ENCODE results near the gene SMARCB1. TPM values are rescaled to one million over a fixed set of nuclear protein-coding genes. Genes with fewer than 3 reads are reported as not detected.

The SMARCB1 gene
- total and polyA plus RNA-seq, 2 experiments from 2014 or later: 114 to 132 TPM

DNA sequence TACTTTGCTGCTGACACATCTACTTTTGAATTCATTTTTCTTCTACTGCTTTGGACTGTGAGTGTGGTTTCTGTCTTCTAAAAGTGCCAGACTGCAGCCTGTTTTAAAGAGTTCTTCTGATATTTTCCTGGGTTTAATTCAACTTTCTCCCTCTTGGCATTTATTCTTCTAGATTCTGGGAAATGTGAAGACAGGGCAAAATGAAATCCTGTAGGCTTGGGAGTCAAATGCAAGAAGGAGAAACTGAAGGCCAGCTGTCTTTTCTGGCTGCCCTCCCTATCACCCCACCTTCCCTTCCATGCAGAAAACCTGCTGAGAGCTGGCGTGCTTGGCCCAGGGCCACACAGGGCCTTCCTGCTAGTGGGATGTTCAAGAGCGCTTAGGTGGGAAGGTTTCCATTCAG lies 43.5 kb upstream of the SMARCB1 start (continued):
- TF ChIP-seq, protein P1, sequence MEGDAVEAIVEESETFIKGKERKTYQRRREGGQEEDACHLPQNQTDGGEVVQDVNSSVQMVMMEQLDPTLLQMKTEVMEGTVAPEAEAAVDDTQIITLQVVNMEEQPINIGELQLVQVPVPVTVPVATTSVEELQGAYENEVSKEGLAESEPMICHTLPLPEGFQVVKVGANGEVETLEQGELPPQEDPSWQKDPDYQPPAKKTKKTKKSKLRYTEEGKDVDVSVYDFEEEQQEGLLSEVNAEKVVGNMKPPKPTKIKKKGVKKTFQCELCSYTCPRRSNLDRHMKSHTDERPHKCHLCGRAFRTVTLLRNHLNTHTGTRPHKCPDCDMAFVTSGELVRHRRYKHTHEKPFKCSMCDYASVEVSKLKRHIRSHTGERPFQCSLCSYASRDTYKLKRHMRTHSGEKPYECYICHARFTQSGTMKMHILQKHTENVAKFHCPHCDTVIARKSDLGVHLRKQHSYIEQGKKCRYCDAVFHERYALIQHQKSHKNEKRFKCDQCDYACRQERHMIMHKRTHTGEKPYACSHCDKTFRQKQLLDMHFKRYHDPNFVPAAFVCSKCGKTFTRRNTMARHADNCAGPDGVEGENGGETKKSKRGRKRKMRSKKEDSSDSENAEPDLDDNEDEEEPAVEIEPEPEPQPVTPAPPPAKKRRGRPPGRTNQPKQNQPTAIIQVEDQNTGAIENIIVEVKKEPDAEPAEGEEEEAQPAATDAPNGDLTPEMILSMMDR (conservative IDR thresholded peaks at IDR 0.05; ENCODE audit: low read depth in 2 of 2): no peak
- TF ChIP-seq POLR2AphosphoS5 (IDR thresholded peaks at IDR 0.05; ENCODE audit: low read depth): no peak
- TF ChIP-seq NANOG (IDR thresholded peaks at IDR 0.05; ENCODE audit: borderline replicate concordance): no peak
- TF ChIP-seq, protein P2, sequence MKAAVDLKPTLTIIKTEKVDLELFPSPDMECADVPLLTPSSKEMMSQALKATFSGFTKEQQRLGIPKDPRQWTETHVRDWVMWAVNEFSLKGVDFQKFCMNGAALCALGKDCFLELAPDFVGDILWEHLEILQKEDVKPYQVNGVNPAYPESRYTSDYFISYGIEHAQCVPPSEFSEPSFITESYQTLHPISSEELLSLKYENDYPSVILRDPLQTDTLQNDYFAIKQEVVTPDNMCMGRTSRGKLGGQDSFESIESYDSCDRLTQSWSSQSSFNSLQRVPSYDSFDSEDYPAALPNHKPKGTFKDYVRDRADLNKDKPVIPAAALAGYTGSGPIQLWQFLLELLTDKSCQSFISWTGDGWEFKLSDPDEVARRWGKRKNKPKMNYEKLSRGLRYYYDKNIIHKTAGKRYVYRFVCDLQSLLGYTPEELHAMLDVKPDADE (IDR thresholded peaks at IDR 0.05): no peak
- TF ChIP-seq JUNB (IDR thresholded peaks at IDR 0.05; ENCODE audit: unreplicated experiment): no peak
- TF ChIP-seq STAT1 (IDR thresholded peaks at IDR 0.05; ENCODE audit: unreplicated experiment): no peak
- TF ChIP-seq CREB1 (CRISPR knock-in tag; IDR thresholded peaks at IDR 0.05; ENCODE audit: low read depth): no peak

DNA sequence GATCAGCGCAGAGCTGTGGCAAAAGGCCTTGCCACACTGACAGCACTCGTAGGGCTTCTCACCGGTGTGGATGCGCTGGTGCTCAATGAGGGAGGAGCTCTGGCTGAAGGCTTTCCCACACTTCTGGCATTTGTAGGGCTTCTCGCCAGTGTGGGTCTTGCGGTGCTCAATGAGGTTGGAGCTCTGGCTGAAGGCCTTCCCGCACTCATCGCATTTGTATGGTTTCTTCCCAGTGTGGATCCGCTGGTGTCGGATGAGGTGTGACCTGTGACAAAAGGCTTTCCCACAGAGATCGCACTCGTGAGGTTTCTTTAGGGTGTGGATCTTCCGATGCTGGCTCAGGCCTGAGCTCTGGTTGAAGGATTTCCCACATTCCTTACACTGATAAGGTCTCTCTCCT lies 42.8 kb upstream of the SMARCB1 start:
- H4K20me1 ChIP-seq (replicated peaks; ENCODE audit: insufficient read depth): no peaks in the 10 kb centered on the region
- no peak overlapping the region for H3K4me3 ChIP-seq
- no peaks in the 10 kb centered on the region for H3K27me3 ChIP-seq (ENCODE audit: insufficient read depth)
- Mint-ChIP-seq H3K4me1 (peaks cover 2% of the 10 kb centered on the region; the same call in 1 of the 3 replicates), H3K36me3 (ENCODE audit: low read depth) (peaks cover 20% of the 10 kb centered on the region), H3K27ac (no peak overlapping the region), H3K9me3 (no peaks in the 10 kb centered on the region; the same call in 2 of the 3 replicates), H3K27me3 (ENCODE audit: insufficient read depth, low read depth, poor library complexity) (peaks cover 8% of the 10 kb centered on the region), H3K4me3 (no peak overlapping the region)
- H3K27ac ChIP-seq (ENCODE audit: low read depth): no peak overlapping the region
- H3F3A ChIP-seq (replicated peaks; ENCODE audit: low read depth): no peaks in the 10 kb centered on the region
- no peaks in the 10 kb centered on the region for H3K9me2 ChIP-seq (ENCODE audit: insufficient read depth)
- ATAC-seq (no peak), DNase-seq (ENCODE audit: low spot score) (no peak)
- no peaks in the 10 kb centered on the region; the same call in 1 of the 2 replicates for H3K79me2 ChIP-seq (replicated peaks; ENCODE audit: insufficient read depth)
- H3K4me2 ChIP-seq: no peak overlapping the region
- no peaks in the 10 kb centered on the region for H3K36me3 ChIP-seq (ENCODE audit: insufficient read depth)
- no peaks in the 10 kb centered on the region for H3K4me1 ChIP-seq (ENCODE audit: insufficient read depth)
- no peak overlapping the region for H2AFZ ChIP-seq
- TF ChIP-seq ZNF114 (CRISPR knock-in tag; IDR thresholded peaks at IDR 0.05): no peak
- no peak for TF ChIP-seq ZNF462 (CRISPR knock-in tag; IDR thresholded peaks at IDR 0.05)
- TF ChIP-seq REST (IDR thresholded peaks at IDR 0.05; ENCODE audit: unreplicated experiment): no peak
- TF ChIP-seq JUNB (IDR thresholded peaks at IDR 0.05; ENCODE audit: unreplicated experiment): no peak
- TF ChIP-seq EZH2 (IDR thresholded peaks at IDR 0.05; ENCODE audit: low read depth, unreplicated experiment): no peak
- no peak for TF ChIP-seq POLR2AphosphoS5 (IDR thresholded peaks at IDR 0.05; ENCODE audit: low read depth)
- TF ChIP-seq NANOG (IDR thresholded peaks at IDR 0.05; ENCODE audit: borderline replicate concordance): no peak
- TF ChIP-seq STAT1 (IDR thresholded peaks at IDR 0.05; ENCODE audit: unreplicated experiment): no peak
- TF ChIP-seq CREB1 (CRISPR knock-in tag; IDR thresholded peaks at IDR 0.05; ENCODE audit: low read depth): no peak

All from GM23338 (cell line).